Loucy (cell line): ENCODE results near the gene CREB3L2.

Experiments used
- H2AFZ ChIP-seq: fragments of 200-600 bp; sonication (generic); 2 replicates; pipeline ENCODE4 v1.6.0; 2016; ENCODE audit warnings: antibody characterized with exemption, mild to moderate bottlenecking, low read length, moderate library complexity
- H3F3A ChIP-seq: fragments of 200-600 bp; 2 replicates; pipeline ENCODE4 v1.6.0; 2016; ENCODE audit warnings: antibody characterized with exemption, low read depth, mild to moderate bottlenecking
- H3K27me3 ChIP-seq: fragments of 200-600 bp; sonication (generic); 2 replicates; pipeline ENCODE4 v1.6.1; 2014; ENCODE audit warnings: low read length, mild to moderate bottlenecking; ENCODE audit not compliant: insufficient read depth, poor library complexity, severe bottlenecking
- H3K36me3 ChIP-seq: fragments of 200-600 bp; sonication (generic); 2 replicates; pipeline ENCODE4 v1.6.1; 2016; ENCODE audit warnings: low read length; ENCODE audit not compliant: insufficient read depth
- H3K4me1 ChIP-seq: fragments of 200-600 bp; sonication (generic); 2 replicates; pipeline ENCODE4 v1.5.1; 2014; ENCODE audit warnings: low read length, mild to moderate bottlenecking; ENCODE audit not compliant: insufficient read depth, poor library complexity, severe bottlenecking
- H3K4me2 ChIP-seq: fragments of 200-600 bp; sonication (generic); 2 replicates; pipeline ENCODE4 v1.6.0; 2014; ENCODE audit warnings: antibody characterized with exemption, low read length, low read depth, mild to moderate bottlenecking; ENCODE audit not compliant: poor library complexity, severe bottlenecking
- H3K4me3 ChIP-seq: fragments of 200-600 bp; sonication (generic); 2 replicates; pipeline ENCODE4 v1.5.1; 2014; ENCODE audit warnings: low read length, mild to moderate bottlenecking, mixed read lengths; ENCODE audit not compliant: poor library complexity, severe bottlenecking
- H3K79me2 ChIP-seq: fragments of 200-600 bp; sonication (generic); 2 replicates; pipeline ENCODE4 v1.6.1; 2014; ENCODE audit warnings: low read length; ENCODE audit not compliant: insufficient read depth
- H3K9ac ChIP-seq: fragments of 200-600 bp; sonication (generic); 2 replicates; pipeline ENCODE4 v1.6.0; 2014; ENCODE audit warnings: mild to moderate bottlenecking, low read depth, low read length, moderate library complexity; ENCODE audit not compliant: poor library complexity, severe bottlenecking
- H3K9me2 ChIP-seq: fragments of 200-600 bp; sonication (generic); replicated peaks from 2 replicates; pipeline ENCODE4 v1.6.1; 2016; ENCODE audit warnings: low read depth, low read length, mixed read lengths
- H3K9me3 ChIP-seq: fragments of 200-600 bp; sonication (generic); 2 replicates; pipeline ENCODE4 v1.6.1; 2014; ENCODE audit warnings: mild to moderate bottlenecking, antibody characterized with exemption, low read length, low read depth; ENCODE audit not compliant: insufficient read depth
- H4K20me1 ChIP-seq: fragments of 200-600 bp; sonication (generic); 2 replicates; pipeline ENCODE4 v1.6.0; 2014; ENCODE audit warnings: antibody characterized with exemption, low read length, mild to moderate bottlenecking; ENCODE audit not compliant: insufficient read depth, poor library complexity, severe bottlenecking
- CTCF ChIP-seq: fragments of 200-600 bp; sonication (generic); conservative IDR thresholded peaks from 2 replicates; pipeline ENCODE4 v1.5.1; 2014; ENCODE audit warnings: mild to moderate bottlenecking, antibody characterized with exemption, low read length
- EZH2phosphoT487 ChIP-seq: fragments of 200-600 bp; IDR thresholded peaks from 2 replicates; pipeline ENCODE4 v1.6.1; 2018; ENCODE audit warnings: antibody characterized with exemption, mild to moderate bottlenecking, moderate library complexity, borderline replicate concordance

Gene CREB3L2

DNA sequence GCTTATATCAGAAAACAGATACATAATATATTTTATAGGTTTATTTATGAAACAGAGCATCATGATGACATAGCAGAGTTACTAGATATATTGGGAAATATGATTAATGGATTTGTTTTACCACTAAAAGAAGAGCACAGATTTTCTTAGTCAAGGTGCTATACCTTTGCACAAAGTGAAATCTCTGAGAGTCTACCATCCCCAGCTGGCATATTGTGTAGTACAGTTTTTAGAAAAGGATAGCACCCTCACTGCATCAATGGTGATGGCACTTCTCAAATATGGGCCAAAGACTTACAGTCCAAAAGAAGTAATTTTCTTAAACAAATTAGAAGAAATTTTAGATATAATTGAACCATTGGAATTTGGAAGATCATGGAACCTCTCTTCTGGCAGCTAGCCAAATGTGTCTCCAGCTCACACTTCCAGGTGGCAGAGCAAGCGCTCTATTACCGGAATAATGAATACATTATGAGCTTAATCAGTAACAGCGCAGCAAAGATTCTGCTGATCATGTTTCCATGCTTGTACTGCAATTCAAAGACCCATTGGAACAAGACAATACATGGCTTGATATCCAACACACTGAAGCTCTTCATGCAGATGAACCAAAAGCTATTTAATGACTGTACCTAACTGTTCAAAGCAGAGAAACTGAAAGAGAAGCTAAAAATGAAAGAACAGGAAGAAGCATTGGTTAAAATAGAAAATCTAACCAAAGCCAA, 21.9 kb upstream of the CREB3L2 start:
- no peak overlapping the region for H3K9ac ChIP-seq
- TF ChIP-seq CTCF (no peak), EZH2phosphoT487 (no peak)
- H2AFZ ChIP-seq = no peak overlapping the region
- no peak overlapping the region for H3K4me3 ChIP-seq
- no peaks in the 10 kb centered on the region; the same call in 1 of the 2 replicates for H3K9me3 ChIP-seq
- H4K20me1 ChIP-seq = no peaks in the 10 kb centered on the region
- no peaks in the 10 kb centered on the region for H3K4me1 ChIP-seq
- H3K4me2 ChIP-seq = no peak overlapping the region
- H3K79me2 ChIP-seq = no peaks in the 10 kb centered on the region
- no peaks in the 10 kb centered on the region for H3F3A ChIP-seq
- H3K36me3 ChIP-seq = no peaks in the 10 kb centered on the region
- no peaks in the 10 kb centered on the region for H3K9me2 ChIP-seq
- H3K27me3 ChIP-seq = no peaks in the 10 kb centered on the region

DNA sequence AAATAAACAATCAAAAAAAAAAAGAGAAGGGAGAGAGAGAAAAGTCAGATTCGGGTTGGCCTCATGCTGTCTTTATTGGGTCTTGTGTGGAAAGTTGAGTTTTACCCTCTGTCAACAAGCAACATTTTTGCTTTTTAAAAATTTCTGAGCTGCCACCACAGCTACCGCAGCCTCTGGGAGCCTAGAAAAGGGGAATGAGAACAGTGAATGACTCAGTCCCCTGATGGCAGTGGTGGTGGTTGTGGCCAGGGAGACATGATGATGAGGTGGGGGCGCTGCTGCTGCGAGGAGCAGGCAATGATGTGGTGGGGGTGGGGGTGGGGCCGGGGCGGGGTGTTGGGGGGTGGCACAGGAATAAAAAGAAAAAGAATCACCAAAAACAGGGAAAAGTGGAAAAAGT, 20.0 kb upstream of the CREB3L2 start:
- TF ChIP-seq CTCF = no peak
- no peak for TF ChIP-seq EZH2phosphoT487
- Histone ChIP-seq H3K9me3 (no peaks in the 10 kb centered on the region; the same call in 1 of the 2 replicates), H3K9me2 (no peaks in the 10 kb centered on the region), H3K4me2 (no peak overlapping the region), H3K9ac (no peak overlapping the region), H3K4me3 (no peak overlapping the region), H3K36me3 (no peaks in the 10 kb centered on the region), H3K27me3 (no peaks in the 10 kb centered on the region), H3K79me2 (no peaks in the 10 kb centered on the region), H4K20me1 (no peaks in the 10 kb centered on the region), H3F3A (no peaks in the 10 kb centered on the region), H3K4me1 (no peaks in the 10 kb centered on the region), H2AFZ (no peak overlapping the region)

- no peak overlapping the region for H2AFZ ChIP-seq
- no peaks in the 10 kb centered on the region for H3K4me1 ChIP-seq
- no peaks in the 10 kb centered on the region for H3K27me3 ChIP-seq
- H3K9ac ChIP-seq = no peak overlapping the region
- no peak overlapping the region for H3K4me2 ChIP-seq
- no peaks in the 10 kb centered on the region for H3K9me2 ChIP-seq
- H3K9me3 ChIP-seq = no peaks in the 10 kb centered on the region
- H3F3A ChIP-seq = no peaks in the 10 kb centered on the region
- no peaks in the 10 kb centered on the region for H4K20me1 ChIP-seq
- no peaks in the 10 kb centered on the region for H3K36me3 ChIP-seq
- H3K4me3 ChIP-seq = no peak overlapping the region
- H3K79me2 ChIP-seq = no peaks in the 10 kb centered on the region
- TF ChIP-seq EZH2phosphoT487 (no peak), CTCF (no peak)
These were observed 16.1 kb upstream of the CREB3L2 start for GRCh38 chr7:138017992-138018391.
